ENCODE results near the gene RIN3.
"Not testable (repeated sequence)": the region's sequence is repeated elsewhere in the genome, so short reads cannot be mapped to it uniquely, and the experiment has no call there.

The RIN3 gene

GRCh38 chr14:92670160-92670559 is 156.6 kb downstream of the RIN3 start:
- no peak for DNase-seq (ENCODE audit: low read depth, low spot score)

GRCh38 chr14:92670643-92671366 is 157.2 kb downstream of the RIN3 start:
- no peak for DNase-seq (ENCODE audit: low read depth, low spot score)

GRCh38 chr14:92673601-92674150 is 160.1 kb downstream of the RIN3 start:
- no peak for DNase-seq (ENCODE audit: low read depth, low spot score)

- DNase-seq (ENCODE audit: low read depth, low spot score) = no peak
Measured at GRCh38 chr14:92675421-92675820, 161.8 kb downstream of the RIN3 start.

- no peak for DNase-seq (ENCODE audit: low read depth, low spot score)
Measured at GRCh38 chr14:92675976-92676375, 162.4 kb downstream of the RIN3 start.

- DNase-seq (ENCODE audit: low read depth, low spot score) = no peak
Measured at GRCh38 chr14:92676403-92677086, 163.0 kb downstream of the RIN3 start.

GRCh38 chr14:92677087-92677668 is 163.6 kb downstream of the RIN3 start:
- DNase-seq (ENCODE audit: low read depth, low spot score) = no peak

GRCh38 chr14:92677955-92678354 is 164.4 kb downstream of the RIN3 start:
- no peak for DNase-seq (ENCODE audit: low read depth, low spot score)

- no peak for DNase-seq (ENCODE audit: low read depth, low spot score)
Measured at GRCh38 chr14:92678766-92679165, 165.2 kb downstream of the RIN3 start.

- no peak for DNase-seq (ENCODE audit: low read depth, low spot score)
Measured at GRCh38 chr14:92679246-92679645, 165.7 kb downstream of the RIN3 start.

- not testable (repeated sequence) for DNase-seq (ENCODE audit: low read depth, low spot score)
Measured at GRCh38 chr14:92680330-92680729, 166.7 kb downstream of the RIN3 start.

- DNase-seq (ENCODE audit: low read depth, low spot score) = peak; percentile 91
Measured at GRCh38 chr14:92680781-92681650, 167.4 kb downstream of the RIN3 start.

- DNase-seq (ENCODE audit: low read depth, low spot score) = no peak
Measured at GRCh38 chr14:92683041-92683440, 169.5 kb downstream of the RIN3 start.

- peak; percentile 24 for DNase-seq (ENCODE audit: low read depth, low spot score)
Measured at GRCh38 chr14:92684801-92685560, 171.4 kb downstream of the RIN3 start.

GRCh38 chr14:92685784-92686355 is 172.3 kb downstream of the RIN3 start:
- DNase-seq (ENCODE audit: low read depth, low spot score) = no peak

GRCh38 chr14:92686411-92686899 is 172.9 kb downstream of the RIN3 start:
- DNase-seq (ENCODE audit: low read depth, low spot score) = no peak

GRCh38 chr14:92686900-92687427 is 173.4 kb downstream of the RIN3 start:
- DNase-seq (ENCODE audit: low read depth, low spot score) = peak; percentile 97

GRCh38 chr14:92687681-92688433 is 174.3 kb downstream of the RIN3 start:
- peak; percentile 63 for DNase-seq (ENCODE audit: low read depth, low spot score)

Measured in ELF-1 (cell line).